HEK293 (cell line): ENCODE measurements around the gene PRKG1.

Experiments
- CTCF ChIP-seq: fragments of 450-650 bp; formaldehyde crosslinking; IDR thresholded peaks from 2 replicates; pipeline ENCODE4 v1.5.1; 2016; ENCODE audit warnings: missing biosample characterization, missing genetic modification characterization
- TRIM28 ChIP-seq: IDR thresholded peaks from 2 replicates; pipeline ENCODE4 v1.6.1; 2011; ENCODE audit warnings: low read length, control low read depth, borderline replicate concordance
- ZBTB17 ChIP-seq: fragments of 450-650 bp; formaldehyde crosslinking; IDR thresholded peaks from 2 replicates; pipeline ENCODE4 v1.5.1; 2016; ENCODE audit warnings: missing biosample characterization, missing genetic modification characterization
- ZBTB7A ChIP-seq: fragments of 450-650 bp; formaldehyde crosslinking; IDR thresholded peaks from 2 replicates; pipeline ENCODE4 v1.5.1; 2016; ENCODE audit warnings: low read depth, missing biosample characterization, missing genetic modification characterization
- ZNF214 ChIP-seq: fragments of 450-650 bp; formaldehyde crosslinking; IDR thresholded peaks from 2 replicates; pipeline ENCODE4 v1.5.1; 2017; ENCODE audit warnings: missing biosample characterization, mild to moderate bottlenecking, missing genetic modification characterization, borderline replicate concordance
- ZNF747 ChIP-seq: fragments of 450-650 bp; formaldehyde crosslinking; IDR thresholded peaks from 2 replicates; pipeline ENCODE4 v1.5.1; 2016; ENCODE audit warnings: missing biosample characterization, missing genetic modification characterization
- ZNF768 ChIP-seq: fragments of 450-650 bp; formaldehyde crosslinking; IDR thresholded peaks from 2 replicates; pipeline ENCODE4 v1.5.1; 2018; ENCODE audit warnings: missing biosample characterization, mild to moderate bottlenecking, missing genetic modification characterization
- TF ChIP-seq, protein P1 (sequence below): fragments of 450-650 bp; formaldehyde crosslinking; IDR thresholded peaks from 2 replicates; pipeline ENCODE4 v1.5.1; 2016; ENCODE audit warnings: missing biosample characterization, missing genetic modification characterization
- TF ChIP-seq, protein P2 (sequence below): fragments of 450-650 bp; formaldehyde crosslinking; IDR thresholded peaks from 2 replicates; pipeline ENCODE4 v1.5.1; 2016; ENCODE audit warnings: missing biosample characterization, missing genetic modification characterization, low read depth

DNA sequence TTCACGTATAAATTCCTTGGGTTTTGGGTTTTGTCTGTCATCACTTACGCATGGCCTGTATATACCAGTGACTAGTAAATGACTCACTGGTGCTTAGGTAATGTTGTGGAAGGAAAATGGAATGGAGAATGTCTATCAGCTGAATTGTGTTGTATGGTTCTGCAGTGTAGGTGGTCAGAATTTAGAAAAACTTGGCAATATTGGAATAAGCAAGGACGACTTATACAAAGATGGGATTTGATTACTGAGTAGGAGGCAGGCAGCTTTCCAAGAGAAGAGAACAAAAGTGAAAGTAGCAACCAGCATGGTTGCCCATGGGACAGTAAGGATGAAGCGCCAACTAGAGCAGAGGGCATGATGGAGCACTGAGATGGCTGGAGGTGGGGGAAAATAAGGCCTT lies 793.7 kb downstream of the PRKG1 start:
- TF ChIP-seq, protein P1, sequence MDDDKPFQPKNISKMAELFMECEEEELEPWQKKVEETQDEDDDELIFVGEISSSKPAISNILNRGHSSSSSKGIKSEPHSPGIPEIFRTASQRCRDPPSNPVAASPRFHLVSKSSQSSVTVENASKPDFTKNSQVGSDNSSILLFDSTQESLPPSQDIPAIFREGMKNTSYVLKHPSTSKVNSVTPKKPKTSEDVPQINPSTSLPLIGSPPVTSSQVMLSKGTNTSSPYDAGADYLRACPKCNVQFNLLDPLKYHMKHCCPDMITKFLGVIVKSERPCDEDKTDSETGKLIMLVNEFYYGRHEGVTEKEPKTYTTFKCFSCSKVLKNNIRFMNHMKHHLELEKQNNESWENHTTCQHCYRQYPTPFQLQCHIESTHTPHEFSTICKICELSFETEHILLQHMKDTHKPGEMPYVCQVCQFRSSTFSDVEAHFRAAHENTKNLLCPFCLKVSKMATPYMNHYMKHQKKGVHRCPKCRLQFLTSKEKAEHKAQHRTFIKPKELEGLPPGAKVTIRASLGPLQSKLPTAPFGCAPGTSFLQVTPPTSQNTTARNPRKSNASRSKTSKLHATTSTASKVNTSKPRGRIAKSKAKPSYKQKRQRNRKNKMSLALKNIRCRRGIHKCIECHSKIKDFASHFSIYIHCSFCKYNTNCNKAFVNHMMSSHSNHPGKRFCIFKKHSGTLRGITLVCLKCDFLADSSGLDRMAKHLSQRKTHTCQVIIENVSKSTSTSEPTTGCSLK: no peak
- TF ChIP-seq ZBTB17 (no peak), ZNF768 (tag by site-specific recombination) (no peak), ZNF214 (tag by site-specific recombination) (no peak), ZNF747 (tag by site-specific recombination) (no peak), CTCF (no peak), TRIM28 (no peak), ZBTB7A (tag by site-specific recombination) (no peak)
- TF ChIP-seq, protein P2, sequence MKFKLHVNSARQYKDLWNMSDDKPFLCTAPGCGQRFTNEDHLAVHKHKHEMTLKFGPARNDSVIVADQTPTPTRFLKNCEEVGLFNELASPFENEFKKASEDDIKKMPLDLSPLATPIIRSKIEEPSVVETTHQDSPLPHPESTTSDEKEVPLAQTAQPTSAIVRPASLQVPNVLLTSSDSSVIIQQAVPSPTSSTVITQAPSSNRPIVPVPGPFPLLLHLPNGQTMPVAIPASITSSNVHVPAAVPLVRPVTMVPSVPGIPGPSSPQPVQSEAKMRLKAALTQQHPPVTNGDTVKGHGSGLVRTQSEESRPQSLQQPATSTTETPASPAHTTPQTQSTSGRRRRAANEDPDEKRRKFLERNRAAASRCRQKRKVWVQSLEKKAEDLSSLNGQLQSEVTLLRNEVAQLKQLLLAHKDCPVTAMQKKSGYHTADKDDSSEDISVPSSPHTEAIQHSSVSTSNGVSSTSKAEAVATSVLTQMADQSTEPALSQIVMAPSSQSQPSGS (tag by site-specific recombination): no peak
